K562 (cell line): Measurements from ENCODE around the gene BHLHE23. TPM values are rescaled to one million over a fixed set of nuclear protein-coding genes. Genes with fewer than 3 reads are reported as not detected.

ENCODE experiments used
- ATAC-seq: fragments of 200-7000 bp; cut with Tn5 transposase; 3 replicates; pipeline ENCODE4 v1.9.1; 2020; ENCODE audit warnings: moderate library complexity
- BruUV-seq: library from RNA; stranded (reverse); fragments of 400-500 nt; replicated peaks from 2 replicates; lab custom pipeline; 2021; lab: Mats Ljungman, UMichigan
- CTCF ChIA-PET: fragments of 300-600 bp; formaldehyde crosslinking; extraction: SDS; loops from one replicate; lab custom pipeline; 2021; ENCODE audit warnings: low intra/inter-chr PET ratio; lab: Yijun Ruan, JAX
- POLR2A ChIA-PET: fragments of 300-600, 350-650 bp; sonication (Branson Sonifier 250); formaldehyde crosslinking; extraction: SDS; loops from one replicate; lab custom pipeline; 2021; ENCODE audit warnings: antibody characterized with exemption, inconsistent platforms; lab: Yijun Ruan, JAX
- DNase-seq, 4 experiments: peaks; one replicate each; pipeline versions ENCODE4 v3.0.0 to v3.0.0-alpha.2; 2011 to 2018; ENCODE audit warnings: low spot score in 3 of 4, mixed read lengths in 3 of 4; ENCODE audit errors: extremely low read depth in 1 of 4
- FAIRE-seq: peaks from 2 replicates; lab custom pipeline; 2011; peaks lifted over from hg19 to GRCh38; lab: Jason Lieb, UNC
- H2AFZ ChIP-seq: 2 replicates; pipeline ENCODE4 v1.6.0; 2011; ENCODE audit warnings: low read depth, low read length, control low read depth, inconsistent platforms
- H3K27ac ChIP-seq: fragments of 200-600 bp; 3 replicates; pipeline ENCODE4 v1.8.0; 2011; ENCODE audit warnings: low read depth, mild to moderate bottlenecking, control low read depth, inconsistent platforms, low read length, moderate library complexity, mixed read lengths; ENCODE audit errors: extremely low read depth
- H3K27me3 ChIP-seq, 2 experiments: fragments of 300-600 bp in 1 of 2; 2 replicates in 1 of 2; 3 replicates in 1 of 2; pipeline versions ENCODE4 v1.6.0 to v1.8.0; 2011; ENCODE audit warnings: inconsistent platforms in 2 of 2, low read length in 2 of 2, mild to moderate bottlenecking in 1 of 2, mixed read lengths in 1 of 2, moderate library complexity in 1 of 2; ENCODE audit not compliant: control insufficient read depth in 2 of 2, insufficient read depth in 2 of 2
- H3K36me3 ChIP-seq: fragments of 300-600 bp; 3 replicates; pipeline ENCODE4 v1.8.0; 2011; ENCODE audit warnings: mild to moderate bottlenecking, low read length, inconsistent platforms; ENCODE audit not compliant: control insufficient read depth, insufficient read depth
- H3K4me1 ChIP-seq, 2 experiments: fragments of 200-600 bp in 1 of 2; replicated peaks in 1 of 2; 2 replicates in 1 of 2; 3 replicates in 1 of 2; pipeline versions ENCODE4 v1.5.1 to v1.8.0; 2011; ENCODE audit warnings: inconsistent platforms in 2 of 2, low read length in 2 of 2, mild to moderate bottlenecking in 1 of 2, mixed read lengths in 1 of 2, moderate library complexity in 1 of 2; ENCODE audit not compliant: control insufficient read depth in 2 of 2, insufficient read depth in 2 of 2
- H3K4me2 ChIP-seq: 2 replicates; pipeline ENCODE4 v1.6.1; 2011; ENCODE audit warnings: low read length, control low read depth, inconsistent platforms, mixed read lengths; ENCODE audit not compliant: insufficient read depth
- H3K4me3 ChIP-seq: fragments of 200-600 bp; sonication (generic), shearing (Covaris generic); 2 replicates; pipeline ENCODE4 v1.5.1; 2016; ENCODE audit warnings: control low read depth, inconsistent platforms
- H3K79me2 ChIP-seq: fragments of 200-600 bp; 3 replicates; pipeline ENCODE4 v1.8.0; 2011; ENCODE audit warnings: low read length, inconsistent platforms; ENCODE audit not compliant: control insufficient read depth, insufficient read depth
- H3K9ac ChIP-seq, 2 experiments: 2 replicates each; pipeline versions ENCODE4 v1.6.0 to v1.6.1; 2011; ENCODE audit warnings: low read depth in 2 of 2, low read length in 2 of 2, control low read depth in 1 of 2, inconsistent platforms in 1 of 2, mild to moderate bottlenecking in 1 of 2, mixed read lengths in 1 of 2; ENCODE audit not compliant: insufficient read depth in 1 of 2
- H3K9me1 ChIP-seq: one replicate; pipeline ENCODE4 v1.6.0; 2011; ENCODE audit warnings: inconsistent platforms, mild to moderate bottlenecking, low read length, moderate library complexity; ENCODE audit not compliant: control insufficient read depth, insufficient read depth
- H3K9me3 ChIP-seq: replicated peaks from 2 replicates; pipeline ENCODE4 v1.5.1; 2011; ENCODE audit warnings: low read depth, low read length, inconsistent platforms; ENCODE audit not compliant: control insufficient read depth, insufficient read depth
- H4K20me1 ChIP-seq: replicated peaks from 2 replicates; pipeline ENCODE4 v1.6.1; 2011; ENCODE audit warnings: low read length, inconsistent platforms, mixed read lengths; ENCODE audit not compliant: control insufficient read depth, insufficient read depth
- LCOR ChIP-seq: sonication (generic); formaldehyde crosslinking; IDR thresholded peaks from 2 replicates; pipeline ENCODE4 v1.8.0; 2022; ENCODE audit warnings: mild to moderate bottlenecking, missing genetic modification reagents
- NR2F6 ChIP-seq: fragments of 450-650 bp; formaldehyde crosslinking; IDR thresholded peaks from 2 replicates; pipeline ENCODE4 v1.4.0; 2020; ENCODE audit warnings: mild to moderate bottlenecking
- SP2 ChIP-seq: IDR thresholded peaks from 2 replicates; pipeline ENCODE4 v1.6.1; 2011; ENCODE audit warnings: mild to moderate bottlenecking, low read depth, low read length, moderate library complexity; ENCODE audit not compliant: poor library complexity, severe bottlenecking; ENCODE audit errors: extremely low read depth
- TAF1 ChIP-seq: IDR thresholded peaks from 2 replicates; pipeline ENCODE4 v1.6.1; 2011; ENCODE audit warnings: mild to moderate bottlenecking, low read length, moderate library complexity; ENCODE audit not compliant: insufficient read depth, control insufficient read depth, severe bottlenecking; ENCODE audit errors: extremely low read depth
- TRIM24 ChIP-seq, 2 experiments: fragments of 450-650 bp; IDR thresholded peaks; 2 replicates each; pipeline ENCODE4 v1.6.1; 2016
- ZNF184 ChIP-seq: sonication (generic); formaldehyde crosslinking; IDR thresholded peaks from 2 replicates; pipeline ENCODE4 v1.5.0; 2020; ENCODE audit warnings: missing genetic modification reagents
- ZNF311 ChIP-seq: fragments of 250-450 bp; sonication (Bioruptor Pico); IDR thresholded peaks from 2 replicates; pipeline ENCODE4 v1.4.0; 2020; ENCODE audit warnings: mild to moderate bottlenecking, moderate library complexity
- WGBS: fragments of 100-300 bp; shearing (Covaris generic); methylation state at CpG from one replicate; pipeline ENCODE4 v1.1.6; 2016; ENCODE audit warnings: low coverage, mixed read lengths; ENCODE audit not compliant: insufficient coverage; ENCODE audit errors: missing lambda C conversion rate; 5-methylcytosine and 5-hydroxymethylcytosine counted together
- in situ Hi-C: fragments of 300-500 bp; cut with MboI; formaldehyde crosslinking; loops from 4 replicates; pipeline ENCODE4 v1.15.0; 2018; ENCODE audit warnings: inconsistent platforms, mixed read lengths
- intact Hi-C: fragments of 100-400 bp; cut with micrococcal nuclease; formaldehyde crosslinking; loops from 2 replicates; pipeline ENCODE4 v1.14.2; 2022
- polyA plus RNA-seq, 8 experiments: library from polyadenylated mRNA; depleted of rRNA in 4 of 8; stranded (reverse) in 5 of 8; unstranded in 3 of 8; fragments of >200 nt; fragmentation: Nextera tagmentation in 2 of 8; fragmentation: Illumina TruSeq in 1 of 8; extraction: Ambion mirVana in 2 of 8; extraction: Trizol in 1 of 8; gene quantifications; 2 replicates each; pipeline versions ENCODE4 v1.2.1 to v1.2.3, GENCODE V29; 2011 to 2014; ENCODE audit warnings: inconsistent platforms in 1 of 8, missing spikeins in 1 of 8
- total RNA-seq, 7 experiments: library from RNA; depleted of rRNA in 6 of 7; stranded (reverse); fragments of >200 nt in 6 of 7; fragmentation: Illumina TruSeq in 2 of 7; extraction: Trizol in 2 of 7; gene quantifications; 2 replicates each; pipeline versions ENCODE4 v1.2.1 to v1.2.3, GENCODE V29; 2011 to 2021; ENCODE audit warnings: low replicate concordance in 1 of 7
- TF ChIP-seq, protein P1 (sequence below): fragments of 450-650 bp; formaldehyde crosslinking; IDR thresholded peaks from 2 replicates; pipeline ENCODE4 v1.4.0; 2022; ENCODE audit warnings: missing genetic modification characterization

BHLHE23 gene
- total and polyA plus RNA-seq, 9 of the 15 experiments (the other 6 are each of a cell fraction or from before 2014, with no cell fraction given) = not detected

DNA sequence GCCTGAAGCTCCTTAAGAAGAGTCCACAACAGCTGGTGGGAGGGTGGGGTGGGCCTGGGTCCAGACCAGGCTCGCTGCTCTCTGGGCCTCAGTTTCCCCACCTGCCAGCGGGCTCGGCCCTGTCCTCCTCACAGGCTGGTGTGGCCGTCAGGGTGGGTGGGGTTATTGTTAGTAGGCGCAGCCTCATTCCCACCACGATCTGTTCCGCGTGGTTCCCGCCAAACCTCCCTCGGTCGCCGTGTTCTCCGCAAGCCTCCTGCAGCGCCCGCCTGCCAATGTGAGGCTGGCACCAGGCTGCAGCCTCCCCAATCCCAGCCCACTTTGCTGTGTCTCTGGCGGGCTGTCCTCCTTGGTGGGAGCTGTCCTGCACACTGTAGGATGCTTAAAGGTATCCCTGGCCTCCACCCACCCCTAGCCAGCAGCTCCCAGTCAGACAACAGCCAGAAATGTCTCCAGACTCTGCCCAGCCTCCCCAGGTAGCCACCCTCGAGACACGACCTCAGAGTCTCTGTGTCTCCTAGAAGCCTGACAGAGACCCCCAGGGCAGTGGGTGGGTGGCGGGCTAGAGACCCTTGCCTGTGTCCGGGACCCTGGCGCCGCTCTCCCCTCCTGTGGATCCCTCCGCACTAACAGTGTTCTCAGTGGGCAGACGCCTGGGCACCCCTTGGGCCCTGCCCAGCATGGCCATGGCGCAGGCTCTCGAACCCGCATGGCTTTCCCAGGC lies 39.0 kb downstream of the BHLHE23 start:
- Histone ChIP-seq H2AFZ (no peak overlapping the region), H3K9ac (no peak overlapping the region), H3K4me2 (no peak overlapping the region), H3K36me3 (no peaks in the 10 kb centered on the region), H3K27me3 (peaks cover 53 to 95% of the 10 kb centered on the region in 2 experiments), H3K4me1 (peaks cover 0 to 46% of the 10 kb centered on the region in 2 experiments; a peak in 3 of 5 replicates), H4K20me1 (peaks cover 3% of the 10 kb centered on the region; the same call in 1 of the 2 replicates), H3K79me2 (no peaks in the 10 kb centered on the region), H3K27ac (no peak overlapping the region), H3K9me1 (no peaks in the 10 kb centered on the region), H3K4me3 (no peak overlapping the region), H3K9me3 (no peaks in the 10 kb centered on the region)
- TF ChIP-seq, protein P1, sequence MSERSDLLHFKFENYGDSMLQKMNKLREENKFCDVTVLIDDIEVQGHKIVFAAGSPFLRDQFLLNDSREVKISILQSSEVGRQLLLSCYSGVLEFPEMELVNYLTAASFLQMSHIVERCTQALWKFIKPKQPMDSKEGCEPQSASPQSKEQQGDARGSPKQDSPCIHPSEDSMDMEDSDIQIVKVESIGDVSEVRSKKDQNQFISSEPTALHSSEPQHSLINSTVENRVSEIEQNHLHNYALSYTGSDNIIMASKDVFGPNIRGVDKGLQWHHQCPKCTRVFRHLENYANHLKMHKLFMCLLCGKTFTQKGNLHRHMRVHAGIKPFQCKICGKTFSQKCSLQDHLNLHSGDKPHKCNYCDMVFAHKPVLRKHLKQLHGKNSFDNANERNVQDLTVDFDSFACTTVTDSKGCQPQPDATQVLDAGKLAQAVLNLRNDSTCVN (CRISPR knock-in tag) = no peak
- TF ChIP-seq ZNF311 (CRISPR knock-in tag) (no peak), ZNF184 (CRISPR knock-in tag) (no peak), NR2F6 (CRISPR knock-in tag) (no peak), LCOR (no peak), TRIM24 (IDR thresholded peaks at IDR 0.05) (no peak), SP2 (no peak), TAF1 (no peak)
- ATAC-seq (no peak), FAIRE-seq (no peak), DNase-seq (no peak)
- ChIA-PET CTCF (no interaction called here), POLR2A (interaction anchor here (0.6 to 1.0 kb wide), 3 partner anchors 13 to 175 kb away, joined by 3 to 4 read pairs (median 3); no protein-coding TSS in a partner anchor)
- no TSS peak for BruUV-seq
- in situ Hi-C loops (no loop called here), intact Hi-C loops (no loop called here)
- 13% methylated on average over 21 of the region's 27 CpGs for WGBS
